ENCODE results near the gene HTR4. TPM values are rescaled to one million over a fixed set of nuclear protein-coding genes. Genes with fewer than 3 reads are reported as not detected.

HTR4 gene
- total RNA-seq, 4 donors from 2014 or later = 0.34 to 1.6 TPM; not detected in 2

- TF ChIP-seq POLR2A (IDR thresholded peaks at IDR 0.05) = no peak
- TF ChIP-seq POLR2AphosphoS5 (IDR thresholded peaks at IDR 0.05) = no peak
- no peak for TF ChIP-seq EP300 (IDR thresholded peaks at IDR 0.05)
- TF ChIP-seq CTCF (IDR thresholded peaks at IDR 0.05) = no peak
- Histone ChIP-seq H3K4me1 (no peaks in the 10 kb centered on the region), H3K4me3 (no peak overlapping the region), H3K27me3 (no peaks in the 10 kb centered on the region), H3K36me3 (no peaks in the 10 kb centered on the region), H3K9me3 (peaks cover 3% of the 10 kb centered on the region), H3K27ac (no peak overlapping the region)
- no peak for DNase-seq (ENCODE audit: low spot score in 2 of 2)
- 83% methylated on average over 3 of the region's 3 CpGs for WGBS
These were observed 42.1 kb upstream of the HTR4 start for GRCh38 chr5:148696187-148697036.

- no peak for DNase-seq (ENCODE audit: low spot score in 2 of 2)
- Histone ChIP-seq H3K4me1 (no peaks in the 10 kb centered on the region), H3K27ac (no peak overlapping the region), H3K36me3 (no peaks in the 10 kb centered on the region), H3K27me3 (no peaks in the 10 kb centered on the region), H3K9me3 (peaks cover 9% of the 10 kb centered on the region), H3K4me3 (no peak overlapping the region)
- 84% methylated on average over 1 of the region's 1 CpG for WGBS
- TF ChIP-seq POLR2AphosphoS5 (IDR thresholded peaks at IDR 0.05) (no peak), CTCF (IDR thresholded peaks at IDR 0.05) (no peak), POLR2A (IDR thresholded peaks at IDR 0.05) (no peak), EP300 (IDR thresholded peaks at IDR 0.05) (no peak)
These were observed 36.6 kb upstream of the HTR4 start for GRCh38 chr5:148690945-148691344.

- no peaks in the 10 kb centered on the region for H3K27me3 ChIP-seq
- no peaks in the 10 kb centered on the region for H3K4me1 ChIP-seq
- TF ChIP-seq EP300 (IDR thresholded peaks at IDR 0.05) = no peak
- TF ChIP-seq POLR2A (IDR thresholded peaks at IDR 0.05) = no peak
- no peak for TF ChIP-seq CTCF (IDR thresholded peaks at IDR 0.05)
- no peak for TF ChIP-seq POLR2AphosphoS5 (IDR thresholded peaks at IDR 0.05)
These were observed 34.5 kb upstream of the HTR4 start for GRCh38 chr5:148688787-148689186.

GRCh38 chr5:148687871-148688270 lies 33.5 kb upstream of the HTR4 start:
- H3K27ac ChIP-seq = no peak overlapping the region
- no peak for DNase-seq (ENCODE audit: low spot score in 2 of 2)
- H3K4me1 ChIP-seq = no peaks in the 10 kb centered on the region
- TF ChIP-seq CTCF (IDR thresholded peaks at IDR 0.05) (no peak), EP300 (IDR thresholded peaks at IDR 0.05) (no peak)
- H3K36me3 ChIP-seq = no peaks in the 10 kb centered on the region
- 79% methylated on average over 2 of the region's 2 CpGs for WGBS
- H3K27me3 ChIP-seq = no peaks in the 10 kb centered on the region
- no peak overlapping the region for H3K4me3 ChIP-seq
- H3K9me3 ChIP-seq = peaks cover 9% of the 10 kb centered on the region

More at GRCh38 chr5:148688787-148689186, 34.5 kb upstream of the HTR4 start:
- peaks cover 9% of the 10 kb centered on the region for H3K9me3 ChIP-seq
- no peak overlapping the region for H3K27ac ChIP-seq
- no peak for DNase-seq (ENCODE audit: low spot score in 2 of 2)
- H3K36me3 ChIP-seq = no peaks in the 10 kb centered on the region
- H3K4me3 ChIP-seq = no peak overlapping the region

- TF ChIP-seq POLR2AphosphoS5 (IDR thresholded peaks at IDR 0.05) = no peak
- TF ChIP-seq POLR2A (IDR thresholded peaks at IDR 0.05) = no peak
- TF ChIP-seq CTCF (IDR thresholded peaks at IDR 0.05) = no peak
- TF ChIP-seq EP300 (IDR thresholded peaks at IDR 0.05) = no peak
- Histone ChIP-seq H3K4me1 (no peaks in the 10 kb centered on the region), H3K27me3 (no peaks in the 10 kb centered on the region), H3K36me3 (no peaks in the 10 kb centered on the region), H3K9me3 (peaks cover 9% of the 10 kb centered on the region), H3K4me3 (no peak overlapping the region), H3K27ac (no peak overlapping the region)
- WGBS = 58% methylated on average over 3 of the region's 3 CpGs
- no peak for DNase-seq (ENCODE audit: low spot score in 2 of 2)
These were observed 33.1 kb upstream of the HTR4 start for GRCh38 chr5:148687427-148687826.
